Sigmoid colon (tissue), 7 donors: ENCODE results near the gene TRAF3. TPM values are rescaled to one million over a fixed set of nuclear protein-coding genes. Genes with fewer than 3 reads are reported as not detected.
"Not testable (repeated sequence)": the region's sequence is repeated elsewhere in the genome, so short reads cannot be mapped to it uniquely, and the experiment has no call there.

ENCODE experiments used
- DNase-seq: peaks from one replicate; pipeline ENCODE4 v3.0.0-alpha.2; 2019
- H3K27ac ChIP-seq, 4 donors: fragments of 200-600 bp; sonication (generic); one replicate each; pipeline ENCODE4 v1.5.1; 2016 to 2019; ENCODE audit warnings: mild to moderate bottlenecking in 1 of 4
- H3K27me3 ChIP-seq, 3 donors: fragments of 200-600 bp; sonication (generic); one replicate each; pipeline ENCODE4 v1.5.1; 2019; ENCODE audit warnings: mild to moderate bottlenecking in 1 of 3
- H3K36me3 ChIP-seq, 4 donors: fragments of 200-600 bp; sonication (generic); one replicate each; pipeline ENCODE4 v1.5.1; 2016 to 2019
- H3K4me1 ChIP-seq, 4 donors: fragments of 200-600 bp; sonication (generic); one replicate each; pipeline ENCODE4 v1.5.1; 2017 to 2019
- H3K4me3 ChIP-seq, 4 donors: fragments of 200-600 bp; sonication (generic); one replicate each; pipeline ENCODE4 v1.5.1; 2017 to 2019; ENCODE audit warnings: mild to moderate bottlenecking in 2 of 4, moderate library complexity in 1 of 4
- H3K9me3 ChIP-seq, 4 donors: fragments of 200-600 bp in 3 of 4; sonication (generic) in 3 of 4; one replicate each; pipeline versions ENCODE4 v1.5.1 to v1.6.1; 2013 to 2019
- CTCF ChIP-seq, 4 experiments: fragments of 450-650 bp in 3 of 4; fragments of 200-600 bp in 1 of 4; IDR thresholded peaks; one replicate each; pipeline ENCODE4 v1.5.1; 2016 to 2019; ENCODE audit warnings: antibody characterized with exemption in 4 of 4, mild to moderate bottlenecking in 3 of 4, moderate library complexity in 2 of 4
- EP300 ChIP-seq, 4 donors: sonication (generic); formaldehyde crosslinking; IDR thresholded peaks; one replicate each; pipeline ENCODE4 v1.6.1; 2017; ENCODE audit warnings: antibody characterized with exemption in 4 of 4
- POLR2A ChIP-seq, 2 donors: fragments of 450-650 bp; IDR thresholded peaks; one replicate each; pipeline ENCODE4 v1.6.1; 2016; ENCODE audit warnings: antibody characterized with exemption in 2 of 2, mild to moderate bottlenecking in 2 of 2, moderate library complexity in 2 of 2
- POLR2AphosphoS5 ChIP-seq, 4 donors: sonication (generic); formaldehyde crosslinking; IDR thresholded peaks; one replicate each; pipeline ENCODE4 v1.6.1; 2017; ENCODE audit warnings: antibody characterized with exemption in 4 of 4
- WGBS, 2 donors: extraction: QIAGEN DNeasy Blood & Tissue Kit; methylation state at CpG; one replicate each; pipeline ENCODE4 v1.1.7; 2013; 5-methylcytosine and 5-hydroxymethylcytosine counted together
- intact Hi-C: fragments of 100-400 bp; cut with DNase I; formaldehyde crosslinking; loops from one replicate; pipeline ENCODE4 v1.15.1; 2023
- polyA plus RNA-seq, 3 donors: library from polyadenylated mRNA; stranded (reverse); fragments of 200-250 nt; gene quantifications; one replicate each; pipeline ENCODE4 v1.2.3, GENCODE V29; 2013
- total RNA-seq, 4 donors: library from RNA; depleted of rRNA; stranded (reverse); fragments of >200 nt; gene quantifications; one replicate each; pipeline ENCODE4 v1.1.0, GENCODE V29; 2016
- donor health status: healthy with polysubstance abuse.
- donor health status: Bipolar disorder and iron deficiency.
- donor health status: healthy.

TRAF3 gene
- total and polyA plus RNA-seq, 7 donors = 9.5 to 18.6 (median 12.3) TPM

- Histone ChIP-seq H3K36me3 (peaks cover 0 to 54% (median 14%) of the 10 kb centered on the region in 4 donors), H3K27ac (no peak overlapping the region), H3K27me3 (no peaks in the 10 kb centered on the region), H3K4me3 (no peak overlapping the region), H3K9me3 (no peaks in the 10 kb centered on the region), H3K4me1 (no peaks in the 10 kb centered on the region)
- intact Hi-C loops = no loop called here
- TF ChIP-seq POLR2A (IDR thresholded peaks at IDR 0.05) = no peak
- TF ChIP-seq POLR2AphosphoS5 (IDR thresholded peaks at IDR 0.05) = no peak
- no peak for TF ChIP-seq CTCF (IDR thresholded peaks at IDR 0.05)
- no peak for TF ChIP-seq EP300 (IDR thresholded peaks at IDR 0.05)
- WGBS, 2 donors = 80 to 87% methylated on average over 2 of the region's 2 CpGs
- DNase-seq = no peak
These were observed 98.4 kb downstream of the TRAF3 start for GRCh38 chr14:102875652-102876051.

- WGBS, 2 donors = 99% methylated on average over 10 of the region's 10 CpGs
- H3K4me3 ChIP-seq, H3K27me3 ChIP-seq, H3K27ac ChIP-seq, H3K9me3 ChIP-seq, DNase-seq, intact Hi-C loops, H3K4me1 ChIP-seq: not testable (repeated sequence)
- peaks cover 0 to 41% (median 10%) of the 10 kb centered on the region in 4 donors for H3K36me3 ChIP-seq
These were observed 100.3 kb downstream of the TRAF3 start for GRCh38 chr14:102877511-102877910.

DNA sequence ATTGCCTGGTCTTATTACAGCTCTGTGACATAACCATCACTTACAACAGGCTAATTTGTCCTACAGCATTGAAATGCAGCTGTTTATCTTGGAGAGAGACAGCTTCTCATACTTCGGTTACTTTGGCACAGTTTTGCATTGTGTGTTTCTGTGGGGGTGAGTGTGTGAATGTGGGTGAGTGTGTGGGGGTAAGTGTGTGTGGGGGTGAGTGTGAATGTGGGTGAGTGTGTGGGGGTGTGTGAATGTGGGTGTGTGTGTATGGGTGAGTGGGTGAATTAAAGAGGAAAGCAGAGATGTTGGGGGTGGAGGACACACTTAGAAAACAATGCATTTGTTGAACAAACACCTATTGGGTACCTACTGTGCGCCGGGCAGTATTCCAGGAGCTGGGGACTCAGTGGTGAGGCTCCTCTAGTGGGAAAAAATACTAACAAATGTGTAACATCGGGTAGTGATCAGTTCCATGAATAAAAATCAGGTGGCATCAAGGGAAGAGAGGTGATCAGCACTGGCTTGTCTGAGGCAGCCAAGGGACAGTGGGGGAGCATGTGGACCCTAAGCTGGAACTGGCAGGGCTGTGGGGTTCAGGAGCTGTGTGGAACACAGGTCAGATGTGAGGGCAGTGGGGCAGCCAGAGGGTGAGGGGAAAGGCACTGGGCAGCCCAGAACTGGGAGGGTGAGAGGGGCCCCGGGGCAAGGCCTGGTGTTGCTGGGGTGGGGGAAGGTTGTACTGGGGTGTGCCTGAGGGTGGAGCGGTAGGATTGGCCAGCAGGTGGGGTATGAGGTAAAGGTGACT lies 101.1 kb downstream of the TRAF3 start:
- no peak for DNase-seq
- Histone ChIP-seq H3K27me3 (no peaks in the 10 kb centered on the region), H3K4me1 (no peaks in the 10 kb centered on the region), H3K36me3 (peaks cover 0 to 39% (median 11%) of the 10 kb centered on the region in 4 donors), H3K9me3 (no peaks in the 10 kb centered on the region), H3K27ac (no peak overlapping the region), H3K4me3 (no peak overlapping the region)
- TF ChIP-seq CTCF (IDR thresholded peaks at IDR 0.05) (no peak), POLR2AphosphoS5 (IDR thresholded peaks at IDR 0.05) (no peak), POLR2A (IDR thresholded peaks at IDR 0.05) (no peak), EP300 (IDR thresholded peaks at IDR 0.05) (no peak)
- 58 to 83% methylated on average over 6 of the region's 6 CpGs for WGBS, 2 donors
- intact Hi-C loops = no loop called here

DNA sequence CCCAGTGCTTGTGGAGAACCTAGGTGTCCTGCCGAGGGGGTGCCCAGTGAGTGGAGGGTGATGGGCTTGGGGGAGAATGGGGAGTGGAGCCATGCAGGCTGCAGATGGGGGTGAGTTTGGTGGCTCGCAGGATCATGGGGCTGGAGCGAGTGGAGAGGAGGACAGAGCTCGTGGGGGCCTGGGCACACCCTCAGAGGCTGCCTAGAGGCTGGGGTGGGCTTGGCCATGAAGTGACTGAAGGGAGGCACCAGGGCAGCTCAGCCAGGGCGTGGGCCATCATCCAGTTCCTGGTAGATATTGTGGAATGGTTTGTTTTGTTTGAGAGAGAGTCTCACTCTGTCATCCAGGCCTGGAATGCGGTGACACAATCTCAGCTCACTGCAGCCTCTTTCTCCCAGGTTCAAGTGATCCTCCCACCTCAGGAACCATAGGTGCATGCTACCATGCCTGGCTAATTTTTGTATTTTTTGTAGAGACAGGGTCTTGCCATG lies 101.8 kb downstream of the TRAF3 start:
- Histone ChIP-seq H3K4me3 (no peak overlapping the region), H3K36me3 (peaks cover 0 to 38% (median 12%) of the 10 kb centered on the region in 4 donors), H3K27ac (no peak overlapping the region), H3K9me3 (no peaks in the 10 kb centered on the region), H3K4me1 (no peaks in the 10 kb centered on the region), H3K27me3 (no peaks in the 10 kb centered on the region)
- 49 to 81% methylated on average over 6 of the region's 6 CpGs for WGBS, 2 donors
- no peak for DNase-seq
- intact Hi-C loops = no loop called here
- TF ChIP-seq EP300 (IDR thresholded peaks at IDR 0.05) = no peak
- TF ChIP-seq POLR2A (IDR thresholded peaks at IDR 0.05) = no peak
- TF ChIP-seq POLR2AphosphoS5 (IDR thresholded peaks at IDR 0.05) = no peak
- TF ChIP-seq CTCF (IDR thresholded peaks at IDR 0.05) = no peak

- no peak overlapping the region for H3K4me3 ChIP-seq
- WGBS, 2 donors = 64 to 80% methylated on average over 5 of the region's 5 CpGs
- TF ChIP-seq EP300 (IDR thresholded peaks at IDR 0.05) (no peak), POLR2A (IDR thresholded peaks at IDR 0.05) (no peak), POLR2AphosphoS5 (IDR thresholded peaks at IDR 0.05) (no peak), CTCF (IDR thresholded peaks at IDR 0.05) (no peak)
- DNase-seq = no peak
- H3K27ac ChIP-seq = no peak overlapping the region
- no peaks in the 10 kb centered on the region for H3K4me1 ChIP-seq
- intact Hi-C loops = no loop called here
- peaks cover 0 to 28% (median 3%) of the 10 kb centered on the region in 4 donors for H3K36me3 ChIP-seq
- no peaks in the 10 kb centered on the region for H3K9me3 ChIP-seq
- H3K27me3 ChIP-seq = no peaks in the 10 kb centered on the region
These were observed 105.1 kb downstream of the TRAF3 start for GRCh38 chr14:102882226-102882906.
